Measurements from ENCODE around the gene DYRK4. TPM values are rescaled to one million over a fixed set of nuclear protein-coding genes. Genes with fewer than 3 reads are reported as not detected.

Gene DYRK4
- total and polyA plus RNA-seq, 5 donors, result 31.1 to 50.4 (median 32.5) TPM

DNA sequence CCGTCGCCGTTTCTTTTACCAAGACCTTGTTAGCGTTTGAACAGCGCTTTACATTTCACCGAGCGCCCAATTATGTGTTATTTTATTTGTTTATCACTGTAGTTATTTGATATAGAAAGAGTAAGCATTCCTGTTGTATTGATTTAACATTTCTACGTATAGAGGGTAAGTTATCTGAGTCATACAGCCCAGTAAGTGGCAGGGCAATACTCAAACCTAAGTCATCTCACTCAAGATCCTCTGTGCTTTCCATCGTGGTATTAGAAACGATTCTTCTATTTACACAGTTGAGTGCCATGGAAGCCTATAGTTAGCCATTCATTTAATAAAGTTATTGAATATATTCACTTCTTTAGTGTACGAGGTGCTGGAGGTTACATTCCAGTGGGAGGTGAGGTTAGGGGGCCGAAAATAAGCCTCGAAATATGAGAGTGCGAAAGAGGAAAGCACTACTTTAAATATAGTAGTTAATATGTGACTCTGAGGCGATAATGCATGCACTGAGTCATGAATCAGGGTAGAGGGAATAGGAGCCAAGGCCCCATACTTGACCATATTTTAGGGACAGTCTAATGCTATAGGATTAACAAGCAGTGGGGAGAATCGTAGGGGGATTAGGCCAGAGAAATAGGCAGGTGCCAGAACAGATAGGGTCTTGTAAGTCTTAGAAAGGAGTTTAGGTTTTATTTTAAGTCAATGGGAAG is 22.7 kb upstream of the DYRK4 start:
- Histone ChIP-seq H3K4me1 (ENCODE audit: control insufficient read depth, insufficient read depth, low read length) (no peaks in the 10 kb centered on the region), H3K9me3 (ENCODE audit: control insufficient read depth, low read length) (no peaks in the 10 kb centered on the region), H3K4me3 (ENCODE audit: low read length) (peak overlapping the region; percentile 100), H3K27ac (ENCODE audit: low read length) (no peak overlapping the region), H3K27me3 (ENCODE audit: control insufficient read depth, insufficient read depth) (no peaks in the 10 kb centered on the region)
- ATAC-seq (no peak), DNase-seq (no peak)
- intact Hi-C loops (cut with DNase I), result loop anchor here in 2 of 4 donors (5.0 kb wide), 2 partner anchors 187 to 667 kb away; partner anchors contain the start of gene PARP11 (in 1 of the 2)
- 13% methylated on average over 16 of the region's 16 CpGs for WGBS

DNA sequence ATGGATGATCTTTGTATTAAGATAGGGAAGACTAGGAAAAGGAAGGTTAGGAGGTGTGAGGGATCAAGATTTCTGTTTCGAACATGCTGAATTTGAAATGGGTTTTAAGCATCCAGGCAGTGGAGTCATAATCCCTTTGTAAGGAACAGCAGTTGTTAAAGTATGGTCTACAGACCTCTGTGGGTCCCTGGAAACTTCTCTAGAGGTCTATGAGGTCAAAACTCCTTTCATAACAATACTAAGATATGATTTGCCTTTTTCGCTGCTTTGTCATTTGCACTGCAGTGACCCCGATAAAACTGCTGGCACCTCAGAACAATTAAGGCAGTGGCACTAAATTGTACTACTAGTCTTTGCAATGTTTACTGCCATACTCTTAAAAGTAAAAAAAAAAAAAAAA is 21.8 kb upstream of the DYRK4 start:
- intact Hi-C loops (cut with DNase I), result no loop called here
- Histone ChIP-seq H3K27me3 (ENCODE audit: control insufficient read depth, insufficient read depth) (no peaks in the 10 kb centered on the region), H3K9me3 (ENCODE audit: control insufficient read depth, low read length) (no peaks in the 10 kb centered on the region), H3K27ac (ENCODE audit: low read length) (no peak overlapping the region), H3K4me3 (ENCODE audit: low read length) (no peak overlapping the region), H3K4me1 (ENCODE audit: control insufficient read depth, insufficient read depth, low read length) (no peaks in the 10 kb centered on the region)
- no peak for ATAC-seq
- 79% methylated on average over 3 of the region's 3 CpGs for WGBS
- no peak for DNase-seq

DNA sequence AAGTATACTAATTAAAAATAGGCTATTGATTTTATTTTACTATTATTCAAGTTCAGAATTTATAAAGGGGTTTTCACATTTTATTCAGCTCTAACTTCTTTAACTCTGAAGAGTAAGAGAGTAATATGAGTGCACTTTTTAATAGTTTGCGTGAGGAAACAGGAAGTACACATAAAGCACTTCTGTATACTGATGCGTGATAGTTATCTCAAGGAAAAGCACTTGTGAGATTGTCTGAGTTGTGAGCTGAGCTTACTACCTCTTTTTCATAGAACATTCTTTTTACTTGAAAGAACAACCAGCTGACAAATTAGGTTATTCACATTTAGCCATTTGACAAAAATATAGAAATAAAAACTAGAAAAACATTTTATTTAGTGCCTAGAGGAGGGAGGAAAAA is 21.4 kb upstream of the DYRK4 start:
- 56% methylated on average over 2 of the region's 2 CpGs for WGBS
- Histone ChIP-seq H3K4me1 (ENCODE audit: control insufficient read depth, insufficient read depth, low read length) (no peaks in the 10 kb centered on the region), H3K27me3 (ENCODE audit: control insufficient read depth, insufficient read depth) (no peaks in the 10 kb centered on the region), H3K4me3 (ENCODE audit: low read length) (no peak overlapping the region), H3K9me3 (ENCODE audit: control insufficient read depth, low read length) (no peaks in the 10 kb centered on the region), H3K27ac (ENCODE audit: low read length) (no peak overlapping the region)
- no peak for ATAC-seq
- intact Hi-C loops (cut with DNase I), result no loop called here
- DNase-seq, result no peak

DNA sequence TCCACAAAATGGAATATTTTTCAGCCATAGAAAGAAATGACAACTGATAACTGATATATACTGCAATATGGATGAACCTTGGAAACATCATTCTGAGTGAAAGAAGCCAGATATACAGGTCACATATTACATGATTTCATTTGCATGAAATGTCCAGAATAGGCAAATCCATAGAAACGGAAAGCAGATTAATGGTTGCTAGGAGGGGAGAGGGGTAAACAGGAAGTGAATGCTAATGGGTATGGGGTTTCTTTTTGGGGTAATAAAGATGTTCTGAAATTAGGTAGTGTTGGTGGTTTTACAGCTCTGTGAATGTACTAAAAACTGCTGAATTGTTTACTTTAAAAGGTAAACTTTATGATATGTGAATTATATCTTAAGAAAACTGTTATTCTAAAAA is 16.8 kb upstream of the DYRK4 start:
- H3K4me1 ChIP-seq (ENCODE audit: control insufficient read depth, insufficient read depth, low read length), result no peaks in the 10 kb centered on the region
- no peaks in the 10 kb centered on the region for H3K9me3 ChIP-seq (ENCODE audit: control insufficient read depth, low read length)
- ATAC-seq (no peak), DNase-seq (no peak)
- WGBS, result 79% methylated on average over 1 of the region's 1 CpG
- H3K4me3 ChIP-seq (ENCODE audit: low read length), result no peak overlapping the region
- no peaks in the 10 kb centered on the region for H3K27me3 ChIP-seq (ENCODE audit: control insufficient read depth, insufficient read depth)
- intact Hi-C loops (cut with DNase I), result no loop called here
- H3K27ac ChIP-seq (ENCODE audit: low read length), result no peak overlapping the region

DNA sequence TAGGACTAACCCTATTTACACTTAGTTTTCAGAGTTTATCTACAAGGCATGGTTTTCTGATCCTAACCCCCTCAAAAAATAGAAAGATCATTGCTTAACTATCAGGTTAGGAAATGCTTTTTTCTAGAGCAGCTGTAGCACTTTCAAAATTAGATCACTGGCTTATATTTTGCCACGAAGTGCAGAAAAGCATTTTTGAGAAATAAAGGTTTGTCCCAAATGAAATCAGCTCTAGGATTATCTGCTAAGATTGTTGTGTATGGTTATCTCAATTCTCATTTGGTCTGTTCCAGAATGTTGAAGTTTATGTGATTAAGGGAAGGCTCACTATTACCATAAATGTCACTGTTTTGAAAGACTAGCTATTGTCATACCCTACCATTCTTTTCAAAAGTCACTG is 9.8 kb upstream of the DYRK4 start:
- intact Hi-C loops (cut with DNase I), result no loop called here
- Histone ChIP-seq H3K9me3 (ENCODE audit: control insufficient read depth, low read length) (no peaks in the 10 kb centered on the region), H3K4me1 (ENCODE audit: control insufficient read depth, insufficient read depth, low read length) (no peaks in the 10 kb centered on the region), H3K4me3 (ENCODE audit: low read length) (no peak overlapping the region), H3K27me3 (ENCODE audit: control insufficient read depth, insufficient read depth) (no peaks in the 10 kb centered on the region), H3K27ac (ENCODE audit: low read length) (no peak overlapping the region)
- no peak for DNase-seq
- 94% methylated on average over 1 of the region's 1 CpG for WGBS
- no peak for ATAC-seq

DNA sequence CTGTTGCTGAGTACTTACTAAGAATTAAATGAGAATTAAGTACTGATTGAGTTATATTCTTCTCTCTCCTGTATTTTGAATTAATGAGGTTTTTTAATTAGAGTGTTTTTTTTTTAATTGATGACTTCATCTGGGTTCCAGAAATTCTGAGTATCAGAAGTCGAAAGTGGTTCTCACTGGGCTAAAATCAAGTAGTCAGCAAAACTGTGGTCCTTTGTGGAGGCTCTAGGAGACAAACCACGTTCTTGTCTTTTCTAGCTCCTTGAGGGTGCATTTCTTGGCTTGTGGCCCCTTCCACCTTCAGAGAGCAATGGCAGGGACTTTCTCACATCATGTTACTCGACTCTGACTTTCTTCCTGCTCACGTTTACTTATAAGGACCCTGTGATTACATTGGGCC is 8.1 kb upstream of the DYRK4 start:
- intact Hi-C loops (cut with DNase I), result no loop called here
- ATAC-seq (no peak), DNase-seq (no peak)
- H3K4me1 ChIP-seq (ENCODE audit: control insufficient read depth, insufficient read depth, low read length), result peaks cover 2% of the 10 kb centered on the region
- no peak overlapping the region for H3K4me3 ChIP-seq (ENCODE audit: low read length)
- 91% methylated on average over 4 of the region's 4 CpGs for WGBS
- H3K27ac ChIP-seq (ENCODE audit: low read length), result no peak overlapping the region
- no peaks in the 10 kb centered on the region for H3K9me3 ChIP-seq (ENCODE audit: control insufficient read depth, low read length)
- no peaks in the 10 kb centered on the region for H3K27me3 ChIP-seq (ENCODE audit: control insufficient read depth, insufficient read depth)

DNA sequence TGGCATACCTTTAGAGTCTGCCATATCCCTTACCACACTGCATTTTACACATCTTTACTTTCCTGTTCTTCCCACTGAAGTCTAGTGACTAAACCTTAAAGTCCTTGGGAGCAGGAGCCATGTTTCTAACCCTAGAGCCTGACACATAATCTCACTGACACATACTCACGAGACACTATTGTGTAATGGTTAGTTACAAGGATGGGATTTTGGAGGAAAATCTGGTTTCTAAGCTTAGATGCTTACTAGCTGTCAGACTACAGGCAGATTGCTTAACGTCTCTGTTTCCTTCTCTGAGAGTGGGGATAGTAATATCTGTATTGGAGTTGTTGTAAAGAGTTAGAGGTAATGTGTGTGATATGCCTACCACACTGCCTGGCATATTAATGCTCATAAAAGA is 6.2 kb upstream of the DYRK4 start:
- WGBS, result 92% methylated on average over 2 of the region's 2 CpGs
- DNase-seq (no peak), ATAC-seq (no peak)
- H3K27me3 ChIP-seq (ENCODE audit: control insufficient read depth, insufficient read depth), result no peaks in the 10 kb centered on the region
- H3K4me1 ChIP-seq (ENCODE audit: control insufficient read depth, insufficient read depth, low read length), result peaks cover 2% of the 10 kb centered on the region
- no peaks in the 10 kb centered on the region for H3K9me3 ChIP-seq (ENCODE audit: control insufficient read depth, low read length)
- no peak overlapping the region for H3K4me3 ChIP-seq (ENCODE audit: low read length)
- intact Hi-C loops (cut with DNase I), result no loop called here
- H3K27ac ChIP-seq (ENCODE audit: low read length), result no peak overlapping the region

DNA sequence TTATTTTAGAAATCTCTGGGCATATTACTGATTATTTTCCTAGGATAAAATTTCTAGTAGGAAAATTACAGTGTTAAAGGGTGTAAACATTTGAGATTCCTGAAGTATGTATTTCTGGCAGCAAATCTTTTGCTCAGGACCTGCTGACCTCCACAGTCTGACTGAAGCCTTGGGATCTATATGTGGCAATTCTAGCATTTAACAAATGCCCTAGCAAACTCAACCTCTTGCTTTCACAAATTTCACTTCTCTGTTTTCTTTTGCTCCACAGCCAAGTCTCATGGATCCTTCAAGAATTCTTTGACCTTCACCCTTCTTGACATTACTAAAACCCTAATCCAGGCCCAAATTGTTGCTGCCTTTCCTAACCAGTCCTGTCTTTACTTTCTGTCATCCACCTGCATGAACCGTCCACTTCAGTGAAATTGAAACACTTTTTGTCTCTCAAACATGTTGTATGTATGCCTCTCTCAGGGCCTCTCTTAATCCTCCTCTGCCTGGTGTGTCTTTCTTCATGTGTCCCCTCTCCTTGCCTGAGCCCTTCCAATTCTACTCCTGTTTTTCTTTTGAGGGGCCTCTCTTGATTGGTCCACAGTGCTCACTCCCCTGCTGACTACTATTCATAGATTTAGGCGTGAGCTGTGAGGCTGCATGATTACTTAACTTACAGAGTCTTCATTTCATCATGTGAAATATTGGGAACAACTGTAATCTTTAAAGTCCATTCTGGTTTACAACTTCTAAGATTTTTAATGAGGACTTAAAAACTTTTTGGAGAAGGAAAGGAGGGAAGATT is 5.1 kb upstream of the DYRK4 start:
- Histone ChIP-seq H3K27me3 (ENCODE audit: control insufficient read depth, insufficient read depth) (no peaks in the 10 kb centered on the region), H3K4me1 (ENCODE audit: control insufficient read depth, insufficient read depth, low read length) (peaks cover 2% of the 10 kb centered on the region), H3K4me3 (ENCODE audit: low read length) (no peak overlapping the region), H3K9me3 (ENCODE audit: control insufficient read depth, low read length) (no peaks in the 10 kb centered on the region), H3K27ac (ENCODE audit: low read length) (peak overlapping the region; percentile 81)
- DNase-seq (no peak), ATAC-seq (peak; percentile 36 to 44)
- WGBS, result 75% methylated on average over 2 of the region's 2 CpGs
- intact Hi-C loops (cut with DNase I), result no loop called here

DNA sequence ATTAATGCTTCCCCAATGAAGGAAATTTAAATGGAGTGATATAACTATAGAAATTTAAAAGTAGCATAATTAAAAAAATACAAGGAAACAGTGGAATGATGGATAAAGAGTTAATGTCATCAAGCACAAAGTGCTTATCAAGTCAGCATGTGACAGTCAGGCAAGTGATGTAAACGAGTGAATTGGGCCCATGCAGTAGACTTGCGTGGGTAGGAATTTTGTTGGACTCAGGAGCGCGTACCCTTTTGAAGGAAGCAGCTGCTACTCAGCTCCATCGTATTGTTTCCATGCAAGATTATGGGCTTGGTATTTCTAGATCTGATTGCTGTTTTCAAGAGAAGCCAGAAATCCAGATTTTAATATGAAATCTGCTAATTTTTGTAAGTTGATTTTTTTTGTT is 4.4 kb upstream of the DYRK4 start:
- H3K27ac ChIP-seq (ENCODE audit: low read length), result no peak overlapping the region
- ATAC-seq (no peak), DNase-seq (no peak)
- no peak overlapping the region for H3K4me3 ChIP-seq (ENCODE audit: low read length)
- 69% methylated on average over 5 of the region's 5 CpGs for WGBS
- H3K4me1 ChIP-seq (ENCODE audit: control insufficient read depth, insufficient read depth, low read length), result peaks cover 2% of the 10 kb centered on the region
- H3K27me3 ChIP-seq (ENCODE audit: control insufficient read depth, insufficient read depth), result no peaks in the 10 kb centered on the region
- no peaks in the 10 kb centered on the region for H3K9me3 ChIP-seq (ENCODE audit: control insufficient read depth, low read length)
- intact Hi-C loops (cut with DNase I), result no loop called here

DNA sequence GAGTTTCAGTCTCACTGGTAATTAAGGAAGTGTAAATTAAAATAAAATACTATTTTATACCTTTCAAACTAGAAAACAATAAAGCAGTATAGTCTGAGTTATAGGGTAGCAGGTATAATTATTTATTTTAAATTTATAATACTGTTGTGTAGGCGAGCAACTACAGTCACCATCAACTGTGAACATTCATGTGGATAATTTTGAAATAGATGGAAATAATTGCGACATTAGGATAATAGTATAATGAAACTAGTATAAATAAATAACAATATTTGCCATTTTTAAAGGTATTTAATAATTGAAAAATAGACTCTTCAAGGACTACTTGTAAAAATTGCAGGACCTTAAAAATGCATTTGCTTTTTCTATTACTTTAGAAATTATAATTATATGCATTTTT is 3.8 kb upstream of the DYRK4 start:
- H3K9me3 ChIP-seq (ENCODE audit: control insufficient read depth, low read length), result no peaks in the 10 kb centered on the region
- no peak for ATAC-seq
- H3K4me3 ChIP-seq (ENCODE audit: low read length), result no peak overlapping the region
- DNase-seq, result no peak
- intact Hi-C loops (cut with DNase I), result no loop called here
- H3K4me1 ChIP-seq (ENCODE audit: control insufficient read depth, insufficient read depth, low read length), result peaks cover 2% of the 10 kb centered on the region
- no peaks in the 10 kb centered on the region for H3K27me3 ChIP-seq (ENCODE audit: control insufficient read depth, insufficient read depth)
- WGBS, result 97% methylated on average over 2 of the region's 2 CpGs
- H3K27ac ChIP-seq (ENCODE audit: low read length), result no peak overlapping the region

DNA sequence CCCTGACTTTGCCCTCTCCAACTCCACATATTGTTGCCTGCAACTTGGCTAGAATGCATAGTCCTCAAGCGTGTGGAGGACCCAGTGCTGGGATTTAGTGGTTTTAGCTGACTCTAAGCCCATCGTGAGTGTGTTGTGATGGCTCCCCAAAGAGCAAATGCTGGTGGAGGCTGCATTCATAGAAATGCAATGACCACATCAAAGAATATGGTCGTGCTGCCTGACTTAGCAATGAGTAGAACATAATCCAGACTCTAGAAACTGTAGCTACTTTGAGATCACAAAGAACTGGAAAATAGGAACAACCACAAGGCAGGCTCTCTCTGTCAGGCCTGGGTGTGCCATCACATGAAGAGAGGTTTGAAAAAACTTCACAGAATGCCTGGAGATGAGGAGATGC is 1.3 kb downstream of the DYRK4 start:
- WGBS, result 89% methylated on average over 3 of the region's 3 CpGs
- Histone ChIP-seq H3K27ac (ENCODE audit: low read length) (no peak overlapping the region), H3K27me3 (ENCODE audit: control insufficient read depth, insufficient read depth) (no peaks in the 10 kb centered on the region), H3K4me1 (ENCODE audit: control insufficient read depth, insufficient read depth, low read length) (no peaks in the 10 kb centered on the region), H3K4me3 (ENCODE audit: low read length) (no peak overlapping the region), H3K9me3 (ENCODE audit: control insufficient read depth, low read length) (no peaks in the 10 kb centered on the region)
- DNase-seq (no peak), ATAC-seq (no peak)
- intact Hi-C loops (cut with DNase I), result no loop called here

All from right cardiac atrium (tissue), 5 donors.